SH-SY5Y (cell line): ENCODE results near the gene UCN2.

ENCODE experiments used
- GATA2 ChIP-seq: IDR thresholded peaks from 2 replicates; pipeline ENCODE4 v1.6.1; 2011; ENCODE audit warnings: mild to moderate bottlenecking, low read depth, low read length
- GATA3 ChIP-seq: IDR thresholded peaks from 2 replicates; pipeline ENCODE4 v1.6.1; 2011; ENCODE audit warnings: low read depth, mild to moderate bottlenecking, low read length, moderate library complexity

Gene UCN2

DNA sequence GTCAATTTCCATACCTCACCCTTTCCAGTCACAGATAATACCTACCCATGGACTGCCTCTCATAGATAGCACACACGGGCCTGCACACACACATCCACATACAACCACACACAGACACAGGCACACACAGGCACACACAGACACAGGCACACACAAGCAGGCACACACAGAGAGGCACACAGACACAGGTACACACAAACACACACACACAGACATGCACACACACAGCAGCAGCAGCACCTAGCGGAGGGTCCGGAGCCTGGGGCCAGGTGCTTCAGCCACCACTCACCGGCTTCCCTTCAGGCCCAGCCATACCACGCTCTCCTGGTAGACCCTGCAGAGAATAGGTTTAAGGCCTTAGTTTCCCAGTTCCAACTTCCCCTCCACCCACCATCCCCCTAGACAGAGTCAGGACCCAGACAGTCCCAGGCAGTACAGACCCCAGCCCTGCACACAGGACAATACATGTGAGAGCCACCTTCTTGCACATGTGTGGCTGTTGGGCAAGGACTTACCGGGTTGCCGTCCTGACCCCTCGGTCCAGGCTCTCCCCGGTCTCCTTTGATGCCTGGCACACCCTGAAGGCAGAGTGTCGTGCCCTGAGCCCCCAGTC lies 10.5 kb upstream of the UCN2 start:
- TF ChIP-seq GATA3 = no peak
- no peak for TF ChIP-seq GATA2

DNA sequence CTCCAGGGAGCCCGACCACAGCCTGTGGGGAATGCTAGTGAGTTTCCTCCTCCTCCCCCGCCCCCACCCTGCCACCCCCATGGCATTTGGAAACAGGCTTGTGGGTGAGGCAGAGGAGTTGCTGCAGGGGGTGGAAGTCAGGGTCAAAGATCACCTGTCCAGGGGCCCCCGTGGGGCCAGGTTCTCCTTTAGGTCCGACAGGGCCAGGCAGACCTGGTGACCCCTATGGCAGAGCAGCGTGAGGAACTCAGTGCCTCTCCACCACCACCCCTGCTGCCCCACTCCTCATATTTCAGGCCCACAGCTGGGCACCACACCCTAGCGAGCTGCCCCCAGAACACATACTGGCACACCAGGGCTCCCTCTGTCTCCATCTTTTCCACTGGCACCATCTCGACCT lies 8.9 kb upstream of the UCN2 start:
- TF ChIP-seq GATA3 (no peak), GATA2 (no peak)

DNA sequence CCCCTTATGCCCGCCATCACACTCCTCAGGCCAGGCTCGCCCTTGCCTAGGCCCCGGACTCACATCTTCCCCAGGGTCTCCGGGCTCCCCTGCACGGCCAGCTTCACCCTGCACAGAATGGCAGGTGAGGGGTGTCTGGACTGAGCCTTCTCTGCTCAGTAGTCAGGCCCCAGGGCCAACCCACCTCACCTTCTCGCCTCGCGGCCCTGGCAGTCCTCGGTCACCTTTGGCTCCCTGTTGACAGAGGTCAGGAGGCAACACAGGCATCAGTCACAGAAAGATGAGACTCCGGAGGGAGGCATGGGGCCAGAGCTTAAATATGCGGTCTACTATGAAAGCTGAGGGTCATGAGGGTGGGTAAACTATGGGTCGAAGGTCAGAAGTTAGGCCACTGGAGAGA lies 8.4 kb upstream of the UCN2 start:
- no peak for TF ChIP-seq GATA2
- TF ChIP-seq GATA3 = no peak

DNA sequence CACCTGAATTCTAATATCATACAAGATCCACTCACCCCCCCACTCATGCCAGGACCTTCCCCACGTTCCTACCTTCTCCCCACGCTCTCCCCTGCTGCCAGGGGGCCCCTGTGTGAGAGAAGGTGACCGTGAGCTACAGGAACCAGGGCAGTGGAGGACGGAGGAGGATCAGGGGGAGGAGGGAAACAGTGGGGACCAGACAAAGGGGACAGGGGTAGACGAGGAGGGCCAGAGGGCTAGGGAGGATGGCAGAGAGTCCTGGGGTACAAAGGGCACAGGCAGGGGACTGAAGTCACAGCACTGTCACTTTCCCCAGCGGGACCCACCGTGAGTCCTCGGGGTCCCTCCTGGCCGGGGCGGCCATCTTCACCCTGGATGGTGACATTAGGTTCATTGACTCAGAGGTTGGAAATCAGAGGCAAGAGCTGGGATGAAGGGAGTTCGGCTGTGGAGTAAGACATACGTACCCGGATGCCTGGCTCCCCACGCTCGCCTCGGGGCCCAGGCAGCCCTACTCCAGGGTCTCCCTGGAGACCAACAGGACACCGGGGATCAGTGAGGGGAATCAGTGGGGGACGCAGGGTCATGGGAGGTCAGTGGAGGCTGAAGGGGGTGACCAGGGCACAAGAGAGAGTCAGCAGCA lies 6.3 kb upstream of the UCN2 start:
- TF ChIP-seq GATA3 (no peak), GATA2 (no peak)

DNA sequence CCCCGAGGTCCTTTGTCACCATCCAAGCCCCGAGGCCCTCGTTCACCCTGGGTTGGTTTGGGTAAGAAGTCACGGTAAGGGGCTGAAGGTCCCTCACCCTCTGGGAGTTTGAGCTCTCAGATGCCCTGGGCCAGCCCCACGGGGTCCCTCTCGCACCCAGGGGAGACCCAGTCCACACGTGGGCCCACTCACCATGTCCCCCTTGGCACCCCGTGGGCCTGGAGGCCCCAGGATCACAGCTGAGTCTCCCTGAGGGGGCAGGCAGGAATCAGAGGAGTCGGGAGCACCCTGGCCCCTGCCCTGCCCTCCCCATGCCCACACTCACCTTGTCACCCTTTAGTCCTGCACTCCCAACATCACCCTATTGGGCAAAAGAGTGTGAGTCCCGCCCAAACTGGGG lies 5.8 kb upstream of the UCN2 start:
- TF ChIP-seq GATA3 (no peak), GATA2 (no peak)

DNA sequence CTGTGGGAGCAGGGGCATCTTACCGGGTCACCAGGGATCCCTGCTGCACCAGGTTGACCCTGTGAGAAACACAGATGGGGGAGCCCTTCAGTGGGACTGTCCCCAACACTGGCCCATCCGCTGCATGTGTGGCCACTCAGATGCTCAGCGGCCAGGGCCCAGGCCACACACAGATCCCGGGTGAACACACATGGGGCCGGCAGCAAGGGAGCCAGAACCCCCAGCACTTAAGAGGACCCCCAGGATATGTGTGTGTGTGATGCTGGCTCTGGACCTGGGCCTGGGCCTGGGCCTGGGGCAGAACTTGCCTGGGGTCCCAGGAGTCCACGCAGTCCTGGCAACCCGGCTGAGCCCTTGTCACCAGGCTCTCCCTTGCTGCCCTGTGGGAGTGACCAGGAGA lies 4.9 kb upstream of the UCN2 start:
- TF ChIP-seq GATA3 (no peak), GATA2 (no peak)

DNA sequence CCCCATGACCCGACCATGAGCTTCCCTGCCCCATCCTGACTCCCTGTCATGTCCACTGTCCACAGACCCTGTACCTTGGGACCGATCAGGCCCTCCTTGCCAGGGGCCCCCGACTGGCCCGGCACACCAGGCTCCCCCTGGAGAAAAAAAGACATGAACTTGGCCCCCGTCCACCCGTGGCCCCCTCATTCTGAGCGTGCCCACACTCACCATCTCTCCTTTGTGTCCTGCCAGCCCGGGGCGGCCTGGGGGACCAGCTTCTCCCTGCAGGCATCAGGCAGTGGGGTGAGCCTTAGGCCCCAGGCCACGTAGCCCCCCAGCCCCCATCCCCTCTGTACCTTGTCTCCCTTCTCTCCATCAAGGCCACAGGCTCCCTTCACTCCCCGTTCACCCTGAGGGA lies 3.9 kb upstream of the UCN2 start:
- TF ChIP-seq GATA2 (no peak), GATA3 (no peak)

DNA sequence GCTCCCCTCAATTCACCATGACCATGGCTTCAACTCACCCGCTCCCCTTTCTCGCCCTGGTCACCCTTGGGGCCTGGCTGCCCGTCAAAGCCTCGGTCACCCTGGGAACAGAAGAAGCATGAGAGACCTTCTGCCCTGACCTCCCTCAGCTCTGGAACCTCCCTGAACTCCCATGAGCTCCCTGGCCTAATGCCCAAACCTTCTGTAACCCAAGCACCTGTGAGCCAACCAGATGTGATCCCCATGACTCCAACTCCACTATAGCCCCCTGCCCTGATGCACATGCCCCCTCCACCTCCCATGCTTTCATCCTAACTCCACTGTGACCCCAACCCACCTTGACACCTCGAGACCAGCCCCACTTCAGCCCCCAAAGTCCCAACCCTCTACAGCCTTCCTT lies 3.5 kb upstream of the UCN2 start:
- no peak for TF ChIP-seq GATA3
- no peak for TF ChIP-seq GATA2

DNA sequence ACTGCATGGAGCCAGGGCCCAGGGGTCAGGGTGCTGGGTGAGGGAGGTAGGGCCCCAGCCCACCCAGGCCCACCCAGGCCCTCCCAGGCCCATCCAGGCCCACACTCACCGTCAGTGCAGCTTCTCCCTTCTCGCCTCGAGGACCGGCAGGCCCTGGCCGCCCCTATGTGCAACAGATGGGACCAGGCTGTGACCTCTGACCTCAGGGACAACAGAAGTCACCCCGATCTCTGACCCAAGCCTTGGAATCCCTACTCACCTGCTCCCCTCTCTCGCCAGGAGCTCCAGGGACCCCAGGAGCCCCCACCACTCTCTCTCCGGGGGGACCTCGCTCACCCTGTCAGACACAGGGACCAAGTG lies 2.8 kb upstream of the UCN2 start:
- TF ChIP-seq GATA2 (no peak), GATA3 (no peak)

DNA sequence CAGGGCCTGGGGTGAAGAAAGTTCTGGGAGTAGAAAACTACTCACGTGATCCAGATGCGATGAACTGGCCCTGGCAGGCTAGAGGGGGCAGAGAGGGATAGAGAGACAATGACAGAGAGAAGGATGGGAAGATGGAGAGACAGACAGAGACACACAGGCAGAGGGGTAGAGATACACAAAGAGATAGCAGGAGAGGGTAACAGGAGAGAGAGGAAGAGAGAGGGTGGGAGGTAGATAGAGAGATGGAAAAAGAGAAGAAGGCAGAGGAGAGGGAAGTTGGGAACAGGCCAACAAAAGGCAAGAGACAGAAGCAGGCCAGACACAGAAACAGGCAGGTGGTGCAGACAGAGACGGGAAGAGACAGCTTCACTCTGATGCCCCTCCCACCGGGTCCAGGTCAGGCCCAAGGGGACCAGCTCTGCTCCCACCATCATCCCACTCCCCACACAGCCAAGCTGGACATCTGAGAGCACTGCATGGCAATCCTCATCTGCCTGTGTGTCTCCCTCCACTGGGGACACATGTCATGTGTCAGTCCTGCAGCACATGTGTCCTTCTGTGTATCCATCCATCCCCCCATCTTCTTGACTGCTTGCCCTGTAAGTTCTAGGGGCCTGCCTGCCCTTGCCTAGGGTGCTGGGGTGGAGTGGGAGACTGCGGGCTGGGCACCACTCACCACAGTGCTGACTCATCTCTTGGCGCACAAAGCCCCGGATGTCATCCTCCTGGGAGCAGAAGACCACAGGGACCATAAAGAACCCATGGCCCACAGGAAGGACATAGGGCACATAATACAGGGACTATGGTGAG lies 2.2 kb upstream of the UCN2 start:
- TF ChIP-seq GATA2 = no peak
- TF ChIP-seq GATA3 = no peak

DNA sequence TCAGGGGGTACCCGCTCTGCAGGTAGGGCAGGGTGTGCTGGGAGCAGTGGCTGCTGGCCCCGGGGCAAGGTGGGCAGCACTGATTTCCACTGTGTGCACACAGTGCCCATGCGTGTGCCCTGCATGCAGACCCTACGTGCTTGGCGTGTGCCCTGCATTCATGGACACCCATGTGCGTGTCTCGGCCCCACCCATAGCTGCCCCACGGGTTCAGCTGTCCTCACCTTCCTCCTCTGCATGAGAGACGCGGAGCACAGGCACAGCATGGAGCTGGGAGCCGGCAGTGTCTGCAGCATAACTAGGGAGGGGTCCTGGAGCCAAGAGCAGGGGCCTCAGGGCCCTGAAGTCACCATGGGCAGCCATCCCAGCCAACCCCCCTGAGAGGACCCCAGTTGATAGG lies 1.6 kb upstream of the UCN2 start:
- TF ChIP-seq GATA3 (no peak), GATA2 (no peak)

DNA sequence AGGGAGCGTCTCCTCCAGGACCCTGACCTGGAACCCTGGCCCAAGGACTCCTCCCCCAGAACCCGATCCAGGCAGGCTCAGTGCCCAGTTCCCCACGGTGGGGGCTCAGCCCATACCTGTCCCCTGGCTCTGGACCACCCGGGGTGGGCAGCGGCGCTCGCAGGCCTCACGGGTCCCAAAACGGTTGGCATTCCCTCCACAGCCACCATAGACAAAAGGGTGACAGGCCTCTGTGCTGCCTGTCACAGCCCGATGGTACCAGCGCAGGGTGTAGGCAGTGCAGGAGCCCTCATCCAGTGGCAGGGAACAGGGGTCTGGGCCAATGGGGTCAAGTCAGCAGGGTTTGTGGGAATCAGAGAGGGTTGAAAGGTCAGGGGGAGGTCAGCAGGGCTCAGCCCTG lies 1.1 kb upstream of the UCN2 start:
- TF ChIP-seq GATA2 (no peak), GATA3 (no peak)

DNA sequence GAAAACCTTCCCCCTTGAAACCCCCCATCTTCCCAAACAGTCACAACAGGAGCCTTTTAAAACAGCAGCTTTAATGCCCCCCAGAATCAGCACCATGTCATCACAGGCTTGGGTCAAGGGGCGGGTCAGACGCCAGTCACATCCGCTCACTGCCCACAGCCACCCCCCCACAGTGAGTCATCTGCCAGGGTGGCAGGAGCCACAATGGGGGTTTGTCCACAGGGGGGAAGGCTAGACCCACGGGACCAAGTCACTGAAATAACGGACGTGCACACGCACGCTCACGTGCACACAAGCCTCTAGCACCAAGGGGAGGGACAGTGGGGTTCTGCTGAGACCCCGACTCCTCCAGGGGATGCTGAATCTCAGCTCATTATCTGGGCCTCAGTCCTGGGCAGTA lies 441 bp upstream of the UCN2 start:
- TF ChIP-seq GATA2 = no peak
- no peak for TF ChIP-seq GATA3

DNA sequence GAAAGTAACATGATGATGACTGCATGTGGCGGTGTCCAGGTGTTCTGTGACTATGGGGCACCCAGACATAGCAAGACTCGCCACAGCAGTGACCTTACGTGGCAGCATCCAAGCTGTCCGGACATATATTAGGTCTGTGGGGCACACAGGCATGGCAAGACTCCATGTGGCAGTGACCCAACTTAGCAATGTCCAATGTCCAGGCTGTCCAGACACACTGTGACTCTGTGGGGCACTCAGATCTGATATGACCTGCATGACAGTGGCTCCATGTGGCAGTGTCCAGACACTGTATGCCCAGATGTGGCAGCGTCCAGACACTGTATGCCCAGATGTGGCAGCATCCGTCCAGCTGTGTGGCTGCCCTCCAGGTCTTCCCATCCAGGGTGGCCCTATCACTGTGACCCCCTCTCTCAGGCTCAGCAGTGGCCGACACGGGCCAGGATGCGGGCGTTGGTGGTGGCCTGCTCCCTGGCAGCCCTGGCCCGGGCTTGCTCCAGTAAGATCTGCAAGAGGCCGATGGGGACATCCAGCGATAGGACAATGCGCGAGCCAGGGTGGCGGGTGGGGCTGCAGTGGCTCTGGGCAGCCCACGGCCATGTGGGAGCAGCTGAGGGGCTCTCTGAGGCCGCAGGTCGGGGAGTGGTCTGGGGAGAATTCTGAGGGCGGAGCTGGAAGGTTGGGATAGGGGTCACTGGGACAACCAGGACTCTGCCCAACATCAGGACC lies 1.1 kb downstream of the UCN2 start:
- no peak for TF ChIP-seq GATA3

DNA sequence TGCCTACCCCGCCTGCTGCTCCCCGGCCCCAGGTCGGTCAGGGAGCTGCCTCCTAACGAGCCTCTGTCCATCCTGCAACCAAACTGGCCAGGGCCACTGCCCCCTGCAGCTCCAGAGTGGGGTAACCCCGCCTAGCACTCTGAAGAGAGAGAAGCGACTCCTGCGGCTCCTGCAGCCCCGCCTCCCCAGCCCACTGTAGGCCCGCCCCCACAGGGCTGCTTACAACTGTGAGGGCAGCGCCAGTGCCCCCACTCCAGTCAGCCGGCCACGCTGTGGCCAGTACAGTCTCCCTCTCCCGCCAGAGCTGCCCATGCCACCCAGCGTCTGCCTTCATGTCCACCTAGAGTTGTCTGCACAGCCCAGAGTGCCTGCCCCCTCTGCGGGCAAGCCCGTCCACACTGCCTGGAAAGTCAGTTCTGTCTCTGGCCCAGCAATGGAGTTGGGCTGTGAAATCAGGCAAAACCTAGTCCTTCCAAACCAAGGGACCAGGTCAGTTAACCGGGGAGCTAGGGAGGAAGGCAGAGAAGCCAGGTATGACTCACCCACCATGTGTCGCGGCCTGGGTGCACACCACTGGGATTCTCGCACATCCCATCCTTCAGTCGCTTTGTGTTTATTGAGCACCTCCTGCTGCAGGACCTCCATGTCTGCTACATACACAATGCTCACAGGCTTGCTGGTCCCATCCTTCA lies 2.4 kb downstream of the UCN2 start:
- TF ChIP-seq GATA2 = no peak
- no peak for TF ChIP-seq GATA3
